Measurements from ENCODE around the gene MACO1. TPM values are rescaled to one million over a fixed set of nuclear protein-coding genes. Genes with fewer than 3 reads are reported as not detected.
"Not testable (repeated sequence)": the region's sequence is repeated elsewhere in the genome, so short reads cannot be mapped to it uniquely, and the experiment has no call there.

The MACO1 gene
- total RNA-seq, 2 donors from 2014 or later: 19.4 to 25.9 TPM

- ATAC-seq, DNase-seq: not testable (repeated sequence)
- intact Hi-C loops (cut with DNase I, micrococcal nuclease): loop anchor here in 1 of 2 donors (10.0 kb wide), 1 partner anchor 60 kb away; no protein-coding TSS in a partner anchor
Measured at GRCh38 chr1:25444604-25445003, 13.9 kb downstream of the MACO1 start.

- DNase-seq: no peak
- no peak for ATAC-seq
- intact Hi-C loops (cut with DNase I, micrococcal nuclease): loop anchor here in 1 of 2 donors (10.0 kb wide), 1 partner anchor 61 kb away; no protein-coding TSS in a partner anchor
Measured at GRCh38 chr1:25445993-25446538, 15.4 kb downstream of the MACO1 start.

- DNase-seq (no peak), ATAC-seq (no peak)
- intact Hi-C loops (cut with DNase I, micrococcal nuclease): loop anchor here in 1 of 2 donors (10.0 kb wide), 1 partner anchor 63 kb away; no protein-coding TSS in a partner anchor
Measured at GRCh38 chr1:25447547-25447946, 16.9 kb downstream of the MACO1 start.

- no peak for DNase-seq
- ATAC-seq: no peak
- intact Hi-C loops (cut with DNase I, micrococcal nuclease): no loop called here
Measured at GRCh38 chr1:25450891-25451290, 20.2 kb downstream of the MACO1 start.

GRCh38 chr1:25451908-25452307, 21.2 kb downstream of the MACO1 start:
- intact Hi-C loops (cut with DNase I, micrococcal nuclease): no loop called here
- no peak for ATAC-seq
- no peak for DNase-seq

GRCh38 chr1:25456502-25456901, 25.8 kb downstream of the MACO1 start:
- intact Hi-C loops (cut with DNase I, micrococcal nuclease): no loop called here
- ATAC-seq: no peak

GRCh38 chr1:25458541-25459298, 28.0 kb downstream of the MACO1 start:
- no peak for DNase-seq
- ATAC-seq: no peak
- intact Hi-C loops (cut with DNase I, micrococcal nuclease): no loop called here

More at GRCh38 chr1:25456502-25456901, 25.8 kb downstream of the MACO1 start:
- no peak for DNase-seq

GRCh38 chr1:25460020-25460419, 29.3 kb downstream of the MACO1 start:
- DNase-seq (no peak), ATAC-seq (no peak)
- intact Hi-C loops (cut with DNase I, micrococcal nuclease): no loop called here

- DNase-seq; intact Hi-C loops (cut with DNase I, micrococcal nuclease); ATAC-seq: not testable (repeated sequence)
Measured at GRCh38 chr1:25460816-25461215, 30.1 kb downstream of the MACO1 start.

- ATAC-seq: peak; percentile 28
- intact Hi-C loops (cut with DNase I, micrococcal nuclease): no loop called here
- no peak for DNase-seq
Measured at GRCh38 chr1:25461849-25462248, 31.2 kb downstream of the MACO1 start.

- ATAC-seq: peak; percentile 88
- DNase-seq: peak in 1 of 2 donors; percentile 27
- intact Hi-C loops (cut with DNase I, micrococcal nuclease): no loop called here
Measured at GRCh38 chr1:25462732-25463131, 32.0 kb downstream of the MACO1 start.

GRCh38 chr1:25467193-25467592, 36.5 kb downstream of the MACO1 start:
- ATAC-seq: no peak
- DNase-seq: no peak
- intact Hi-C loops (cut with DNase I, micrococcal nuclease): no loop called here

GRCh38 chr1:25467616-25468015, 36.9 kb downstream of the MACO1 start:
- no peak for ATAC-seq
- intact Hi-C loops (cut with DNase I, micrococcal nuclease): no loop called here
- DNase-seq: no peak

- ATAC-seq (no peak), DNase-seq (no peak)
- intact Hi-C loops (cut with DNase I, micrococcal nuclease): no loop called here
Measured at GRCh38 chr1:25468033-25468432, 37.3 kb downstream of the MACO1 start.

GRCh38 chr1:25469177-25469576, 38.5 kb downstream of the MACO1 start:
- DNase-seq (no peak), ATAC-seq (no peak)
- intact Hi-C loops (cut with DNase I, micrococcal nuclease): no loop called here

GRCh38 chr1:25472471-25472870, 41.8 kb downstream of the MACO1 start:
- DNase-seq (no peak), ATAC-seq (no peak)
- intact Hi-C loops (cut with DNase I, micrococcal nuclease): no loop called here

GRCh38 chr1:25473653-25474225, 43.0 kb downstream of the MACO1 start:
- DNase-seq (no peak), ATAC-seq (no peak)
- intact Hi-C loops (cut with DNase I, micrococcal nuclease): no loop called here

GRCh38 chr1:25474439-25475047, 43.8 kb downstream of the MACO1 start:
- intact Hi-C loops (cut with DNase I, micrococcal nuclease): no loop called here
- ATAC-seq (no peak), DNase-seq (no peak)

GRCh38 chr1:25476186-25477097, 45.7 kb downstream of the MACO1 start:
- no peak for DNase-seq
- intact Hi-C loops (cut with DNase I, micrococcal nuclease): no loop called here
- ATAC-seq: no peak
